Mononuclear cell (primary cell): ENCODE results near the gene IAPP. TPM values are rescaled to one million over a fixed set of nuclear protein-coding genes. Genes with fewer than 3 reads are reported as not detected.
"Not testable (repeated sequence)": the region's sequence is repeated elsewhere in the genome, so short reads cannot be mapped to it uniquely, and the experiment has no call there.

ENCODE experiments used
- H3K27me3 ChIP-seq: 2 replicates; pipeline ENCODE4 v1.6.0; 2011; ENCODE audit warnings: low read length, control low read depth; ENCODE audit not compliant: insufficient read depth
- H3K4me1 ChIP-seq: 2 replicates; pipeline ENCODE4 v1.5.1; 2011; ENCODE audit warnings: mild to moderate bottlenecking, low read length, control low read depth; ENCODE audit not compliant: insufficient read depth
- H3K4me3 ChIP-seq: 2 replicates; pipeline ENCODE4 v1.5.1; 2011; ENCODE audit warnings: mild to moderate bottlenecking, low read length, moderate library complexity
- H3K9me3 ChIP-seq: 2 replicates; pipeline ENCODE4 v1.5.1; 2011; ENCODE audit warnings: low read depth, mild to moderate bottlenecking, control low read depth, low read length
- total RNA-seq: library from RNA; depleted of rRNA; stranded (reverse); fragments of >200 nt; gene quantifications from one replicate; pipeline ENCODE4 v1.2.3, GENCODE V29; 2012

The IAPP gene
- total RNA-seq, 1 donor, result not detected

DNA sequence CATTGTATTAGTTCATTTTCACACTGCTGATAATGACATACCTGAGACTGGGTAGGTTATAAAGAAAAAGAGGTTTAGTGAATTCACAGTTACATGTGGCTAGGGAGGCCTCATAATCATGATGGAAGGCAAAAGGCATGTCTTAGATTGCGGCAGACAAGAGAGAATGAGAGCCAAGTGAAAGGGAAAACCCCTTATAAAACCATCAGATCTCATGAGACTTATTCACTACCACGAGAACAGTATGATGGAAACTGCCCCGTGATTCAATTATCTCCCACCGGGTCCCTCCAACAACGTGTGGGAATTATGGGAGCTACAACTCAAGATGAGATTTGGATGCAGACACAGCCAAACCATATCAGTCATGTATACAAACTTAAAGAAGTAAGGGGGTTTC, 45.7 kb downstream of the IAPP start:
- H3K4me3 ChIP-seq, H3K9me3 ChIP-seq, H3K4me1 ChIP-seq: not testable (repeated sequence)
- peaks cover 20% of the 10 kb centered on the region for H3K27me3 ChIP-seq

DNA sequence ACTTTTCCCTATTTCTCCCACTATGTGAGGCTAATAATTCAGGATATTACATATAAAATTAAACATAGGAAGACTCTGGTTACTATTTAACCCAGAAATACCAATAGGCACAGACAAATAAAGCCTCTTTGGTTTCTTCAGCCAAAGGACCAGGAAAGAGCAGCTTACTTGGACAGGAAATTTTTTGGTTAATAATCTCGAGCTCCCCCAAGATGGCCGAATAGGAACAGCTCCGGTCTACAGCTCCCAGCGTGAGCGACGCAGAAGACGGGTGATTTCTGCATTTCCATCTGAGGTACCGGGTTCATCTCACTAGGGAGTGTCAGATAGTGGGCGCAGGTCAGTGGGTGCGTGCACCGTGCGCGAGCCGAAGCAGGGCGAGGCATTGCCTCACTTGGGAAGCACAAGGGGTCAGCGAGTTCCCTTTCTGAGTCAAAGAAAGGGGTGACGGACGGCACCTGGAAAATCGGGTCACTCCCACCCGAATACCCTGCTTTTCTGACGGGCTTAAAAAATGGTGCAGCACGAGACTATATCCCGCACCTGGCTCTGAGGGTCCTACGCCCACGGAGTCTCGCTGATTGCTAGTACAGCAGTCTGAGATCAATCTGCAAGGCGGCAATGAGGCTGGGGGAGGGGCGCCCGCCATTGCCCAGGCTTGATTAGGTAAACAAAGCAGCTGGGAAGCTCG, 46.5 kb downstream of the IAPP start:
- H3K4me3 ChIP-seq, H3K9me3 ChIP-seq, H3K4me1 ChIP-seq: not testable (repeated sequence)
- H3K27me3 ChIP-seq, result peaks cover 20% of the 10 kb centered on the region

DNA sequence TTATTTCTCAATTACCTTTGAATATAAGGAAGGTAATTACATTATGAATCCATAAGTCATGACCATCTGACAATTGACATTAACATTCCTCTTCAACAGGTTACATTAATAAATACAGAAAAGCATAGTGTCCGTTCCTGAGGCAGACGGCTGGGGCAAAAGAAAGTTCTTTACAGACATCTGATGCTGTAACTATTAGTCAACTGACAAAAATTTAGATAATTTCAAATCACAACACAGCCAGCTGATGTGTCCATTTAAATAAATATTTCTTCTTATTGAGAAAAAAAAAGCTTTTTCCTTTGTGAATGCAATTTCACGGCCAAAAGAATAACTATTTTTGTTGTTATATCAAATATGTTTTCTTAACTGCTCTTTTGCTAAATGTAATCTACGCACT, 55.5 kb downstream of the IAPP start:
- H3K9me3 ChIP-seq, result no peaks in the 10 kb centered on the region
- no peak overlapping the region for H3K4me3 ChIP-seq
- peaks cover 8% of the 10 kb centered on the region for H3K27me3 ChIP-seq

More for the DNA sequence above, 55.5 kb downstream of the IAPP start:
- H3K4me1 ChIP-seq, result no peaks in the 10 kb centered on the region

Other genes starting within 250 kb of the IAPP start
- not detected for gene SLCO1B1, start 241.7 kb upstream of the IAPP start, total RNA-seq
- gene SLCO1A2, start 38.0 kb upstream of the IAPP start, total RNA-seq, result under 0.01 TPM
- 68.6 TPM for gene PYROXD1, start 64.8 kb downstream of the IAPP start, total RNA-seq
- gene RECQL, start 128.7 kb downstream of the IAPP start, total RNA-seq, result 24.3 TPM
- 116 TPM for gene GOLT1B, start 128.9 kb downstream of the IAPP start, total RNA-seq
- 11.2 TPM for gene SPX, start 153.4 kb downstream of the IAPP start, total RNA-seq
- gene GYS2, start 231.9 kb downstream of the IAPP start, total RNA-seq, result not detected